ENCODE results near the gene ARID4A.

DNA sequence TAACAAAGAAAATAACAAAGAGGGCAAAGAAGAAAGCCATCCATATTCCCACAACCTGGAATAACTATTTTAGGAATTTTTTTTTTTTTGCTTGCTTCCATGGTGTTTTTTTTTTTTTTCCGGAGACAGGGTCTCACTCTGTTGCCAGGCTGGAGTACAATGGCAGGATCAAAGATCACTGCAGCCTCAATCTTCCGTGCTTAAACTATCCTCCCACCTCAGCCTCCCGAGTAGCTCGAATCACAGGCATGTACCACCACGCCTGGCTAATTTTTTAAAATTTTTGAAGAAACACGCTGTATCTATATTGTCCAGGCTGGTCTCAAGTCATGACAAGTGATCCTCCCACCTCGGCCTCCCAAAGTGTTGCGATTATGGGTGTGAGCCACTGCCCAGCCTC, 20.2 kb upstream of the ARID4A start:
- TF ChIP-seq CTCF (IDR thresholded peaks at IDR 0.05): no peak
- TF ChIP-seq POLR2A (IDR thresholded peaks at IDR 0.05): no peak
